ENCODE data around the gene SPATA2.

SPATA2 gene

GRCh38 chr20:49924247-49924646, 8.9 kb upstream of the SPATA2 start:
- Mint-ChIP-seq H3K36me3 (ENCODE audit: low read depth) (no peaks in the 10 kb centered on the region), H3K27ac (no peak overlapping the region)

GRCh38 chr20:49919461-49919860, 4.1 kb upstream of the SPATA2 start:
- no peak for TF ChIP-seq CTCF (IDR thresholded peaks at IDR 0.05)
- H3K36me3 Mint-ChIP-seq (ENCODE audit: low read depth), result no peaks in the 10 kb centered on the region
- peaks cover 15% of the 10 kb centered on the region for H3K9me3 Mint-ChIP-seq
- H3K27me3 Mint-ChIP-seq (ENCODE audit: low read depth, poor library complexity), result peaks cover 20% of the 10 kb centered on the region
- no peak for DNase-seq
- no peak overlapping the region for H3K27ac Mint-ChIP-seq
- H3K4me1 Mint-ChIP-seq, result peaks cover 24% of the 10 kb centered on the region
- no peak overlapping the region for H3K4me3 Mint-ChIP-seq

More at GRCh38 chr20:49924247-49924646, 8.9 kb upstream of the SPATA2 start:
- DNase-seq, result no peak
- H3K27me3 Mint-ChIP-seq (ENCODE audit: low read depth, poor library complexity), result peaks cover 15% of the 10 kb centered on the region
- no peaks in the 10 kb centered on the region for H3K4me1 Mint-ChIP-seq
- no peak for TF ChIP-seq CTCF (IDR thresholded peaks at IDR 0.05)
- H3K9me3 Mint-ChIP-seq, result peaks cover 19% of the 10 kb centered on the region
- H3K4me3 Mint-ChIP-seq, result no peak overlapping the region

- Mint-ChIP-seq H3K27ac (no peak overlapping the region), H3K36me3 (ENCODE audit: low read depth) (no peaks in the 10 kb centered on the region), H3K27me3 (ENCODE audit: low read depth, poor library complexity) (peaks cover 17% of the 10 kb centered on the region), H3K4me3 (no peak overlapping the region), H3K9me3 (peaks cover 15% of the 10 kb centered on the region), H3K4me1 (peaks cover 28% of the 10 kb centered on the region)
- TF ChIP-seq CTCF (IDR thresholded peaks at IDR 0.05), result no peak
- no peak for DNase-seq
Observed at GRCh38 chr20:49919009-49919408, 3.7 kb upstream of the SPATA2 start.

DNA sequence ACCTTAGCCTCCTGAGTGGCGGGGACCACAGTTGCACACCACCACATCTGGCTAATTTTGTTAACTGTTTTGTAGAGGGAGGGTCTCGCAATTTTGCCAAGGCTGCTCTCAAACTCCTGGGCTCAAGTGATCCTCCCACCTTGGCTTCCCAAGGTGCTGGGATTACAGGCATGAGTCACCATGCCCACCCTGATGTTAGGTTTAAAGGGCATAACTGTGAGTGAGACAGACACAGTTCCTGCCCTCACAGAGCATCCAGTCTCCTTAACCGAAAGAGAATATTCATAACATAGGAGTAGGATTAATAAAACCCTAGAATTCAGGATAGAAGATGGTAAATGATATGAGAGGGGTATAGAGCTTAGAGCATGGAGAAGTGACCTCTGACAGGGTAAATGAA, 3.1 kb upstream of the SPATA2 start:
- no peak for TF ChIP-seq CTCF (IDR thresholded peaks at IDR 0.05)
- DNase-seq, result no peak
- peaks cover 15% of the 10 kb centered on the region for H3K9me3 Mint-ChIP-seq
- H3K27ac Mint-ChIP-seq, result no peak overlapping the region
- H3K4me1 Mint-ChIP-seq, result peaks cover 34% of the 10 kb centered on the region
- no peak overlapping the region for H3K4me3 Mint-ChIP-seq
- peaks cover 17% of the 10 kb centered on the region for H3K27me3 Mint-ChIP-seq (ENCODE audit: low read depth, poor library complexity)
- no peaks in the 10 kb centered on the region for H3K36me3 Mint-ChIP-seq (ENCODE audit: low read depth)

GRCh38 chr20:49916146-49917002, 1.0 kb upstream of the SPATA2 start:
- Mint-ChIP-seq H3K27me3 (ENCODE audit: low read depth, poor library complexity) (peaks cover 17% of the 10 kb centered on the region), H3K4me3 (peak overlapping the region; percentile 99), H3K27ac (peak overlapping the region; percentile 100), H3K9me3 (peaks cover 9% of the 10 kb centered on the region), H3K4me1 (peaks cover 42% of the 10 kb centered on the region), H3K36me3 (ENCODE audit: low read depth) (no peaks in the 10 kb centered on the region)
- TF ChIP-seq CTCF (IDR thresholded peaks at IDR 0.05), result no peak
- no peak for DNase-seq

GRCh38 chr20:49915118-49915379, 280 bp downstream of the SPATA2 start:
- H3K27ac Mint-ChIP-seq, result no peak overlapping the region
- TF ChIP-seq CTCF (IDR thresholded peaks at IDR 0.05), result no peak
- peaks cover 14% of the 10 kb centered on the region for H3K27me3 Mint-ChIP-seq (ENCODE audit: low read depth, poor library complexity)
- peak overlapping the region; percentile 99 for H3K4me3 Mint-ChIP-seq
- H3K36me3 Mint-ChIP-seq (ENCODE audit: low read depth), result no peaks in the 10 kb centered on the region
- no peak for DNase-seq
- H3K4me1 Mint-ChIP-seq, result peaks cover 54% of the 10 kb centered on the region
- no peaks in the 10 kb centered on the region for H3K9me3 Mint-ChIP-seq

Measured in nephron progenitor cell (in vitro differentiated cells).